Stimulated activated CD4-positive, alpha-beta T cell treated with anti-CD3 and anti-CD28 coated beads, Interleukin-15, amount 100 ng/mL, for 1 hour (primary cell): ENCODE data around the gene NXPH4.

ENCODE experiments used
- DNase-seq, 2 donors: peaks; one replicate each; pipeline ENCODE4 v3.0.0-alpha.2; 2020; ENCODE audit warnings: low read depth in 1 of 2, low spot score in 1 of 2

The NXPH4 gene

GRCh38 chr12:57216921-57217879 is 606 bp downstream of the NXPH4 start:
- DNase-seq: no peak

GRCh38 chr12:57218030-57218853 is 1.6 kb downstream of the NXPH4 start:
- DNase-seq: no peak

- DNase-seq: no peak
Measured at GRCh38 chr12:57219205-57219992, 2.8 kb downstream of the NXPH4 start.

GRCh38 chr12:57219993-57220754 is 3.6 kb downstream of the NXPH4 start:
- DNase-seq: no peak

GRCh38 chr12:57220770-57221168 is 4.2 kb downstream of the NXPH4 start:
- no peak for DNase-seq

- DNase-seq: no peak
Measured at GRCh38 chr12:57221169-57221917, 4.7 kb downstream of the NXPH4 start.

- no peak for DNase-seq
Measured at GRCh38 chr12:57222286-57223190, 5.9 kb downstream of the NXPH4 start.

GRCh38 chr12:57223191-57224165 is 6.9 kb downstream of the NXPH4 start:
- DNase-seq: no peak

GRCh38 chr12:57224278-57224972 is 7.8 kb downstream of the NXPH4 start:
- DNase-seq: no peak

GRCh38 chr12:57224973-57225679 is 8.5 kb downstream of the NXPH4 start:
- no peak for DNase-seq

GRCh38 chr12:57225680-57226210 is 9.2 kb downstream of the NXPH4 start:
- DNase-seq: no peak

GRCh38 chr12:57226588-57227314 is 10.2 kb downstream of the NXPH4 start:
- no peak for DNase-seq

- no peak for DNase-seq
Measured at GRCh38 chr12:57227315-57228115, 10.9 kb downstream of the NXPH4 start.

GRCh38 chr12:57229046-57229633 is 12.5 kb downstream of the NXPH4 start:
- DNase-seq: no peak
